ENCODE results near the gene EPB41L1.

DNA sequence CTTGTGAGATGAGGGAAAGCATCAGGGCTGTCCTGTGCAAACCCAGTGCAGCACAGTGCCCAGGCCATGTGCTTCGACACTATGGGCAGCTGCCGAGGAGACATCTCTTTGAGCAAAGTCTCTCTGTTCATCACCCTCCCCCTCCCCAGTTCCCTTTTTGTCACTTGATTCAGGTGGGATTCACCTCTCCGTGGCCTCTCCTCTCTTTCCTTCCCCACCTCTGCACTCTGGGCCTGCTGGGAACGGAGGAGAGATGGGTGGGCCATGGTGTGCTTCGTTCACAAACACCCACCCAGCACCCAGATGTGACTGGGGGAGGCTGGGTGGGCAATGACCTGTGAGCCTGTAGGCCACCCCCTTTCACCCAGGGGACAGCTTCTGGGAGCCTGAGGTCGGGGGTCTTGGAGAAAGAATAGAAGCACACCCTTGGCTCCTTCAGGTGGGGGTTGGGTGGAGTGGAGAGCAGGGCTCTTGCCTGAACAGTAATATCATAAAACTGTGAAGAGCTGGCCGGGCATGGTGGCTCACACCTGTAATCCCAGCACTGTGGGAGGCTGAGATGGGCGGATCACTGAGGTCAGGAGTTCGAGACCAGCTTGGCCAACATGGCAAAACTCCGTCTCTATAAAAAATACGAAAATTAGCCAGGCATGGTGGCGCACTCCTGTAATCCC lies 118.1 kb downstream of the EPB41L1 start:
- TF ChIP-seq YY1 (IDR thresholded peaks at IDR 0.05; ENCODE audit: low read depth) (no peak), CEBPB (IDR thresholded peaks at IDR 0.05) (no peak), EP300 (IDR thresholded peaks at IDR 0.05; ENCODE audit: borderline replicate concordance) (no peak), TAF1 (IDR thresholded peaks at IDR 0.05; ENCODE audit: low read depth) (no peak), CREB1 (IDR thresholded peaks at IDR 0.05; ENCODE audit: low read depth) (no peak), TEAD4 (IDR thresholded peaks at IDR 0.05) (no peak), RAD21 (IDR thresholded peaks at IDR 0.05; ENCODE audit: low read depth) (no peak), TCF12 (IDR thresholded peaks at IDR 0.05; ENCODE audit: low read depth) (no peak), EGR1 (IDR thresholded peaks at IDR 0.05) (no peak)
- TF ChIP-seq, protein P1, sequence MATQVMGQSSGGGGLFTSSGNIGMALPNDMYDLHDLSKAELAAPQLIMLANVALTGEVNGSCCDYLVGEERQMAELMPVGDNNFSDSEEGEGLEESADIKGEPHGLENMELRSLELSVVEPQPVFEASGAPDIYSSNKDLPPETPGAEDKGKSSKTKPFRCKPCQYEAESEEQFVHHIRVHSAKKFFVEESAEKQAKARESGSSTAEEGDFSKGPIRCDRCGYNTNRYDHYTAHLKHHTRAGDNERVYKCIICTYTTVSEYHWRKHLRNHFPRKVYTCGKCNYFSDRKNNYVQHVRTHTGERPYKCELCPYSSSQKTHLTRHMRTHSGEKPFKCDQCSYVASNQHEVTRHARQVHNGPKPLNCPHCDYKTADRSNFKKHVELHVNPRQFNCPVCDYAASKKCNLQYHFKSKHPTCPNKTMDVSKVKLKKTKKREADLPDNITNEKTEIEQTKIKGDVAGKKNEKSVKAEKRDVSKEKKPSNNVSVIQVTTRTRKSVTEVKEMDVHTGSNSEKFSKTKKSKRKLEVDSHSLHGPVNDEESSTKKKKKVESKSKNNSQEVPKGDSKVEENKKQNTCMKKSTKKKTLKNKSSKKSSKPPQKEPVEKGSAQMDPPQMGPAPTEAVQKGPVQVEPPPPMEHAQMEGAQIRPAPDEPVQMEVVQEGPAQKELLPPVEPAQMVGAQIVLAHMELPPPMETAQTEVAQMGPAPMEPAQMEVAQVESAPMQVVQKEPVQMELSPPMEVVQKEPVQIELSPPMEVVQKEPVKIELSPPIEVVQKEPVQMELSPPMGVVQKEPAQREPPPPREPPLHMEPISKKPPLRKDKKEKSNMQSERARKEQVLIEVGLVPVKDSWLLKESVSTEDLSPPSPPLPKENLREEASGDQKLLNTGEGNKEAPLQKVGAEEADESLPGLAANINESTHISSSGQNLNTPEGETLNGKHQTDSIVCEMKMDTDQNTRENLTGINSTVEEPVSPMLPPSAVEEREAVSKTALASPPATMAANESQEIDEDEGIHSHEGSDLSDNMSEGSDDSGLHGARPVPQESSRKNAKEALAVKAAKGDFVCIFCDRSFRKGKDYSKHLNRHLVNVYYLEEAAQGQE (IDR thresholded peaks at IDR 0.05; ENCODE audit: low read depth): no peak
- TF ChIP-seq, protein P2, sequence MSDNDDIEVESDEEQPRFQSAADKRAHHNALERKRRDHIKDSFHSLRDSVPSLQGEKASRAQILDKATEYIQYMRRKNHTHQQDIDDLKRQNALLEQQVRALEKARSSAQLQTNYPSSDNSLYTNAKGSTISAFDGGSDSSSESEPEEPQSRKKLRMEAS (IDR thresholded peaks at IDR 0.05): no peak
- TF ChIP-seq, protein P3, sequence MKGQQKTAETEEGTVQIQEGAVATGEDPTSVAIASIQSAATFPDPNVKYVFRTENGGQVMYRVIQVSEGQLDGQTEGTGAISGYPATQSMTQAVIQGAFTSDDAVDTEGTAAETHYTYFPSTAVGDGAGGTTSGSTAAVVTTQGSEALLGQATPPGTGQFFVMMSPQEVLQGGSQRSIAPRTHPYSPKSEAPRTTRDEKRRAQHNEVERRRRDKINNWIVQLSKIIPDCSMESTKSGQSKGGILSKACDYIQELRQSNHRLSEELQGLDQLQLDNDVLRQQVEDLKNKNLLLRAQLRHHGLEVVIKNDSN (IDR thresholded peaks at IDR 0.05): no peak

Measured in Ishikawa (cell line).